GM10847 (cell line): ENCODE results near the gene NMT1.
A peak's percentile ranks its signal among the peaks of the same experiment; 100 is the strongest.

ENCODE experiments used
- POLR2A ChIP-seq: IDR thresholded peaks from 2 replicates; pipeline ENCODE4 v1.6.1; 2011; ENCODE audit not compliant: insufficient read length; ENCODE audit errors: extremely low read depth

NMT1 gene

DNA sequence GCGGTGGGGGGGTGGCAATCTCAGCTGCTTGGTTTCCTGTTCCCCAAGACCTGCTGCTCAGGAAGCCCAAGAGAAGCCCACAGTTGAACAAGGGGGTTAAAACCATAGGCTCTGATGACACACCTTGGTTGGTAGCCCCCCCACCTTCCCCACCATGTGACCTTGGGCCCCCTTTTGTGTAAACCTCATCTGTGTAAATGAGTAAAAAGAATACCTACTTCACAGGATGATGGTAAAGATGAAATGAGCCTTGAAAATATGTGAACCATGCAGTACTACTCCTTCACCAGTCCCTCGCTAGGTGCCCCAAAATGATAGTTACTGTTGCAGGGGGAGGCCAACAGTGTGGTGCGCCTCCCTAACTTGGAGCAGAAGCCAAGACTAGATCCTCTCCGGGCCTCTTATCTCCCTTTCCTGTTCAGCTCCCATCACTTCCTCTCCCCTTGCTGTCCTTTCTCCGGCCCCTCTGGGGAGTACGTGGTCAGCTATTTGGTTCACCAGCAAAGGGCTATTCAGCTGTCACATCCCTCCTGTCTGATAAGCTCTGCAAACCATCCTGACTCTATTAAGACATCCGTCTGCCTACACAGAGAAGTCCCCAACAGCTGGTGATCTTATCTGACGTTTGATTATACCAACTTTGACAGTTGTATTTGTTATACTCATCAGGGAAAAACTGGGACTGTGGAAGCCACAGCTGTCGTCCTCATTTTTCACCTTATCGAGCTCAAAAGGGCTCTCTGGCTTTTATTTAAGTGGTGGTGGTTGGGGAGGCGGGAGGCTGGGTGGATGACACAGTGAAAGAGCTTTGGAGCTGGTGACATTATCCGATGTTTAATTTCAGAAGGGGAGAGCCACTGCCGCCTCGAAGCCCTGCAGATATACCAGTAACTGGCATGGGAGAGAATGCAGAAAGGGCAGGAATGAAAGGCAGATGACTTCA is 29.6 kb upstream of the NMT1 start:
- no peak for TF ChIP-seq POLR2A

DNA sequence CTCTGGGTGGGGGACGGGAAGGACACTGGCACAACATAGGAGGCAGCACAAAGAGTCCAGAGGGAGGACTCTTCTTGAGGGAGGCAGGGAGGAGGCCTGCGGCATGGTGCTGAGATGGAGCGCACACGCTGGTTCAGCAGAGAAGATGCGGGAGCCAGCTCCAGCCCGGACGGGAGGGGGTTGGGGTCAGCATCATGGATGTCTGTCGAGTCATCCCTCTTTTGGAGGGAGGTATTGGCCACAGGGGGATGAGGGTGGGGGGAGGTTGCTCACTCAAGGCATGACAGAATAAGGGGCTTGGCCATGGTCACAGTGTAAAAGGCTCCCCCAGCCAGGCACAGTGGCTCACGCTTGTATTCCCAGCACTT is 29.0 kb upstream of the NMT1 start:
- TF ChIP-seq POLR2A = no peak

DNA sequence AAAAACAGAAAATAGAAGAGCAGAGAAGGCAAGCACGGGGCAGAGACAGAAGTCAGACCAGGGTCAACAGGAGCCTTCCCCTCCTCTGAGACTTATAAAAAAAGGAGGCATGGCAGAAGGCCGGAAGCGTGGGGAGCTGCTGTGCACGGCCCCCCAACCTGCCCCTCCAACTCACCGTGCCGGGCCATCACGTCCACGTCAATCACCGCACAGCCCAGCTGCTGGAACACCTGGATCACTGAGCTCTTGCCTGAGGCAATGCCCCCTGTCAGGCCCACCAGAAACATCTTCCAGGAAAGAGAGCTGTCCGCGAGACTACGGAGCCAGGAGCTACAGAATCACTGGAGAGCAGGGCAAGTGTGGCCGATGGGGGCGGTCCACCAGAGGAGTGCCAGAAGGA is 26.5 kb upstream of the NMT1 start:
- TF ChIP-seq POLR2A = no peak

DNA sequence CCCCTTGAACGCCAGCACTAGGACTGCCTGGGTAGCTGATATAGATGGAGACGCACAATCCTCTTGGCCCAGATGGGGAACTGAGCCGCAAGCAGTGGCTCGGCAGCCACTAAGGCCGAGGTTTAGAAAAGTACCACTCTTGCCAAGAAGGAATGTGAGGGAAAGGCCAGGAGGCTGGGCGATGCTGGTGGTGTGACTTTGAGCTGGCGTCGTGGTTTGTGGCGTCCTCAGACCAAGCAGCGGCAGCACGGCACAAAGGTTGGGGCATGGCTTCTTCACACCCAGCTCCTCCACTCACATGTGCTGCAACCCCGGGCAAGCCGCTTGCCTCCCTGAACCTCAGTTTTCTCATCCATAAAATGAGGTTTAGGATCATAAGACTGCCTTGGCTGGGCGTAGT is 25.3 kb upstream of the NMT1 start:
- TF ChIP-seq POLR2A = no peak

DNA sequence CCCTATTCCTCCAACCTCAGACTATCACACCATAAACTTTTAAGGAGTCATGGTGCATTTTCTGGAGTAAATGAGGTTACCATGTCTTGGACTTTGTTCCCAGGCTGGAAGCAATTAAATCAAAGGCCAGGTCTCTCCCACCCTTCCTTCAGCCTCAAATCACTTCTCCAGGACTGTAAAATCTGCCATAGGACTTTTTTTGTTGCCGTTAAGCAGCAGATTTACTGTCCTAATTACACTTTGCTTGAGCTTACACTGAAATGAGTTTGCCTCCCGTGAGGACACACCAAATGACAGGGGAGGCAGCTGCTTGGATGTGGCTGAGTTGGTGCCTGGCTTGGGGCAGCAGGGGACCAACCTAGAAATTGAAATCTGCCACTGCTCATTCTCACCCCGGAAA is 24.4 kb upstream of the NMT1 start:
- no peak for TF ChIP-seq POLR2A

DNA sequence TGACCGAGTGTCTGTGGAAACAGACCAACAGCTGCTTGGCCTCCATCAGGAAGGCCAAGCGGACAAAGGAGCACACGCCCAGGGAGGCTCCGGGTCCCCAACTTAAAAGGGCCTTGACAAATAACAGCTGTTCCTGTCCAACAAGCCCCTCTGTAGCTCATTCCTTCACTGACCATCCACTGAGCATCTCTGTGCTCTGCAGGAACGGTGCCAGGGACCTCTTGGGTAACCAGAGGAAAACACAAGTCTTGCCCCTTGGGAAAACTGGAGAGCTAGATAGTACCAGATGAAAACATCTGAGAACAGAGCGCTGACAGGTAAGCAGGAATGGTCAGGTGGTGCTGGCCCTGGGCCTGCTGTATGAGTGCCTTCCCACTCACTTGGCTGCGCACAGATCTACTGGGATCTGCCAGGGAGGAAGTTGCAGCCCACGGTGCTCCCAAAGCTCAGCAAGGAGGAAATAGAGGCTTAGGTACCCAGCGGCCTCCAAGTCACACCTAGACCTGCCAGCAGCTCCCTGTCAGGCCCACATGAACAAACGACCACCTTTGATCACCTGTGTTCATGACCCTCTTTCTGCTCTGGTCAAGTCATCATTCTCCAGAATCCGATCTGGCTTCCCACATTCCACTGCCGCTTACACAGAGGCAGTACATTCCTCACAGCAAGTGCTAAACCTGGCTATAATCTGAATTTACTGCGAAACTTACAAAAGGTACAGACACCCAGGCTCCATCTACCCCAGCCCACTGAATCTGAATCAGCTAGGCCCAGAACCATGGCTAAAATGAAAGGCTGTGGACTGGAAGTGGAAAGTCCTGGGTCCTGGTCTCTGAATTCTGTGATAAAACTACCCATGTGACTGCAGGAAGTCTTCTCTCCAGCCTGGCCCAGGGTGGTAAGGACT is 22.1 kb upstream of the NMT1 start:
- TF ChIP-seq POLR2A = no peak

DNA sequence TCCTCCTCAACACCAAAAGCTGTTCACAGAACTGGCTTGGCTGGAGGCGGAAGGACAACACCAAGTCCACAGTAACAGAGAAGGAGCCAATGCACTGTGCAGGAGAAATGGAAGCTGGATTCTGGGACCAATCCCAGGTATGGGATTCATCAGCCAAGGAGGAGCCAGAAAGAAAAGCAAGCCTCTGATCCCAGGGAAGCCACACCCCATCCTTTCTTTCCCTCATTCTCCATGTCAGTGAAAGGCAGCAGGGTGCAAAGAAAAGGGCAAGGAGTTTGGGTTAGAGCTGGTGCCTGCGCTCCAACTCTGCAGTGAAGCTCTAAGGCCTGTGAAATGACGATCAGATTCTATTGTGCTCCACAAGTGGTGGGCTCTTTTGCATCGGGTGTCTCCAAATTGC is 20.7 kb upstream of the NMT1 start:
- no peak for TF ChIP-seq POLR2A

DNA sequence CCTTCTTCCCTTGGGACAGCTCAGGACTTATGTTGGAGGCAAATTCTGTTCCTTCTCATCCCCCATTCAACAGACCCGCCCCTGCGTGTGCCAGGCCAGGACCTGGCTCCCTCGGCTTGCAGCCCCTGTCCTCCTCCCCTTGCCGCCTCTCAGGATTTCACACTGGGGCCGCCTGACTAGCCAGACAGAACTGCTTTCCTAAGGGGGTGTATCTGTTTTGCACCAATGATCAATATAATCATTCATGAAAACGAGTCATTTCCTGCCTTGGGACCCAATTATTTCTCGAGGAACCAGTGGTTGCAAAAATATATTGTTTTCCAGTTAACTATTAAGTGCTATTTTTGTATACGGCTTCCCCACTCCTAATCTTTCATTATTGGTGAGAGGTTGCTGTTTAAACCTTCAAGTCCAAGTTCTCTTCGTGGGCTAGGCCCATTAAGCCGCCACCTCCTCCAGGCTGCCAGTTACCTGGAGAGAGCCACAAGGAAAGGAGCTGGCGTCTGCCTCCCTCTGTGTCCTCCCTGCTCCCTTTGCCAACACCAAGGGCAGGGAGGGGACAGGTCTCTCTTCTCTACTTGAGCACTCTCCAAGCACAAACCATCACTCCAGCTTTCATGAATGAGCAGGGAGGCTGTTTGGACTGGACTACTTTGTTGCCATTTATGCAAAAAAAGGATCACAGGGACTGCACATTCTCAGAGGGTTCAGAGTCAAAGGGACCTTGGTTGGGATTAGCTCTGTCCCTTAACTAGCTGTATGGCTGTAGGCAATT is 18.6 kb upstream of the NMT1 start:
- TF ChIP-seq POLR2A = no peak

DNA sequence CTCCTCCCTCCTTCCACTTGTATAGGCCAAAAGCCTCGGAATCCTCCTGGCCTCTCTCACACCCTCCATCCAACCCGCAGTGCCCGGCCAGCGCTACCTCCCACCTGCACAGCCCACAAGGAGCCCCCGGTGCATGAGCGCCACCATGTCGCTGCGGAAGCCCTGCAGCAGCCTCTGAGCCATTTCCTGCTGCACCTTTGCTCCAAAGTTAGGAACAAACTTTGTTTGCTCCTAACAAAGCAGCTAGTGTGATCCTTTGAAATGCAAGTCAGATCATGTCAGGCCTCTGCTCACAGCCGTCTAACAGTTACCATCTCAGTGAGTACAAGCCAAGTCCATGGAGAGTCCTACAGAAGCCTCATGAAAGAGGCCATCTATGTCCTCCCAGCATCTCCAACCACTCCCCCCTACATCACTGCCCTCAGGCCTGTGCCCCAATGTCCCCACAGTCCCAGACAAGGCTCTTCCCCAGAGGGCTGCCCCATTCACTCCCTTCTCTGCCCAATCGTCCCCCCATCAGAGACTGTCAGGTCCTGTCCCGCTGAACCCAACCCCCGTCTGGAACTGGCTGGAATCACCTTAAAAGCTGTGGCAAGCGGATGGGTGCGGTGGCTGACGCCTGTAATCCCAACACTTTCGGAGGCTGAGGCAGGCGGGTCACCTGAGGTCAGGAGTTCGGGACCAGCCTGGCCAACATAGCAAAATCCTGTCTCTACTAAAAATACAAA is 17.1 kb upstream of the NMT1 start:
- TF ChIP-seq POLR2A = no peak

DNA sequence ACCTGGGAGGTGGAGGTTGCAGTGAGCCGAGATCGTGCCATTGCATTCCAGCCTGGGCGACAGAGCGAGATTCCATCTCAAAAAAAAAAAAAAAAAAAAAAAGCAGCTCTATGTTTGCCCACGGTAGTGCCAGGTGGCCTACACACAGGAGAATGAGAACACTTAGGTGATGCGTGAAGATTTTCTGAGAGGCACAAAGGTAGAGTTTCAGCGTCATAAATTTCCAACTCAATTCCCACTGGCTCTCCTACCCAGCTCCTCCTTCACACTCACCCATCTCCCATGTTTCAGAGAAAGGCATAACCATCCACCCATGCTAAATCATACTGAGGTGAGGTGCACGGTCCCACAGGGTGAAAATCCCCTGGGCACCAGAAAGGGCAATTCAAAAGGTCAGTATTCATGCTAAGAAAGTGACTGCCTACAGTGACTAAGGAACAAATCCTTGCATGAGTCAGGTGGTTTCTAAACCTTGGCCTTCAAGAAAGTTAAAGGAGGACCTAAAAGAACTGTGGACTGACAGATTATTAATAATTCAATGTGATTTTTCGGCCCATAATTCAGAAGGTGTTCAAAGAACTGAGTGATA is 14.5 kb upstream of the NMT1 start:
- TF ChIP-seq POLR2A = no peak

DNA sequence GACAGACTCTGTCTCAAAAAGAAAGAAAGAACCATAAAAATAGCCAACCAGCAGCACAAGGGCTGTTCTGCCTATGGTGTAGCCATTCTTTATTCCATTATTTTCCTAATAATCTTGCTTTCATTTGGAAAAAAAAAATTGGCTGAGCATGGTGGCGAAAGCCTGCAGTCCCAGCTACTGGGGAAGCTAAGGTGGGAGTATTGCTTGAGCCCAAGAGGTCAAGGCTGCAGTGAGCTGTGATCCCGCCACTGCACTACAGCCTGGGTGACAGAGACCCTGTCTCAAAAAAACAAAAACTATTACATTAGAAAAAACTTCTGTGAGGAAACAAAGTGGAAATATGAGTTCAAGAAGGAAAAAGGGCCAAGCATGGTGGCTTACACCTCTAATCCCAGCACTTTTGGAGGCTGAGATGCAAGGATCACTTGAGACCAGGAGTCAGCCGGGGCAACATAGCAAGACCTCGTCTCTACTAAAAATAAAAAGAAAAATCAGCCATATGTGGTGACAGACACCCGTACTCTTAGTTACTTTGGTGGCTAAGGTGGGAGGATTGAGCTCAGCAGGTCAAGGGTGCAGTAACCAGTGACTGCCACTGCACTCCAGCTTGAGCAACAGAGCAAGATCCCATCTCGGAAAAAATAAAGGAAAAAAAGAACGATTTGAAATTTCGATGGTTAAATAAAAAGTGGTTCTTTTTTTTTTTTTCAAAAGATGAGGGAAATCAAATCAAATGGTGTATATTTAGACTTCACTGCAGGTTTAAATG is 12.1 kb upstream of the NMT1 start:
- TF ChIP-seq POLR2A = no peak

DNA sequence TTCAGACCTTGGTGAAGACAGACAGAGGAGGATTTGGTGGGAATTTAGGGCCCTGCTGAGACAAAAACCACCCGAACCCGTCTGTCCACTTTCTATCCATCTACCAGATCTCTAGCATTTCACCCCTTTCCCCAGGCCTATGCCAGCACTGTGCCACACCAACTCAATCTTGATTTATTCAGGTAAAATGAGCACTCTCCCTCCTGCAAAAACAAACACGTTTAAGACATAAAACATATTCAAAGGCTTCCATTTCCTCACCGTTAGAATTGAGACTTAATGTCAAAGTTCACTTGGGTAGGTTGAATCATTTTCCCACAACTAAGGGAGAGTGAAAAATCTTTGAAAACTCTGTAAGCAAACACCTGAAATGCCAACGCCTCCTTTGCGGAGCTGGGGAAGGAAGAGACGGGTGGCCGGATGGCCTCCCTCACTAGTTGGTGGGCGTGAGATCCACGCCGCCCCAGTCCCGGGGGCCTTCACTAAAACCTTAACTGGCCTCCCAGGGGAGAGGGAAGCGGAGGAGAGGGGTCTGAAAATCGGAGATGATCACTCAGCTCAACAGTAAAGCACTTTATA is 10.5 kb upstream of the NMT1 start:
- TF ChIP-seq POLR2A = no peak

DNA sequence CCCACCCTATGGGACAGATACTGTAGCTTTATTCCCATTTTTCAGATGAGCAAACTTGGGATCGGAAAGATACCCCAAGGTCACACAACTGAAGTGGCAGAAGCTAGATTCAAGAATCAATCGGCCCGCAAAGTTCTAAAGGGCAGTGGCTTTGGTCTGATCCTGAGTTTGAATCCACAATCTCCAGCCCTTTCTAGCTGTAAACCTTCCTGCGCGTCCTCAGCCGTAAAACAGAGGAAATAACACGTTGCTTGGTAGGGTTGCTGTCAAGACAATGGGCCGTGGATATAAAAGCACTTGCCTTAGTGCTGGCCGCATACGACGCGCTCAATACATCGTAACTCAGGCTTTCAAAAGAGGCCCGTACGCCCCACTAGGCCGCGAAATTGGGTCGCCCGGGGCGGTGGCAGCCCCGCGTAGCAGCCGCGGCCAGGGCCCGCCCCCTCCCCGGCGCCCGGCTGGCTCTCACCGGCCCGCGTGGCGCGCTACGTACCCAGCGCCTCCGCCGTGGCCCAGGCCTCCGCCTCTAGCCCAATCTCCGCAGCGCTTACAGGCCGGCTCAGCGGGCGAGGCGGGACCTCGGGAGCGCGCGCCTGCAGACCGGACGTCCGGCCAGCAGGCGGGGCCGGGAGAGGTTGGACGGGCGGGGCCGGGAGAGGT is 9.9 kb upstream of the NMT1 start, which contains the start of gene DCAKD:
Gene DCAKD (minus strand): TSS at position 573 of the 660 bp plus-strand sequence. CDS start 16,747 bp downstream, outside the sequence.
- TF ChIP-seq POLR2A = peak; percentile 77
